ENCODE results near the gene FLT1. TPM values are rescaled to one million over a fixed set of nuclear protein-coding genes. Genes with fewer than 3 reads are reported as not detected.

The FLT1 gene
- total RNA-seq, 1 experiment from 2014 or later: 0.25 TPM

GRCh38 chr13:28477709-28477973 is 17.3 kb downstream of the FLT1 start:
- ChIA-PET RAD21 (ENCODE audit: low non-redundant PET in 1 of 2, low total read pairs in 2 of 2, uncharacterized antibody in 2 of 2, unreplicated experiment in 2 of 2) (no interaction called here), POLR2A (no interaction called here), CTCF (no interaction called here)
- no peak for DNase-seq (ENCODE audit: low read depth, low spot score)
- no peak overlapping the region for H3K27ac ChIP-seq (ENCODE audit: low read depth, low read length)
- no peaks in the 10 kb centered on the region for H3K9me3 ChIP-seq (ENCODE audit: control insufficient read depth in 1 of 2, insufficient read depth in 1 of 2, low read depth in 1 of 2, low read length in 2 of 2)
- H4K20me1 ChIP-seq (ENCODE audit: insufficient read depth): no peaks in the 10 kb centered on the region
- H2AFZ ChIP-seq (ENCODE audit: low read depth, low read length, poor library complexity, severe bottlenecking): no peak overlapping the region
- no peaks in the 10 kb centered on the region for H3K79me2 ChIP-seq (ENCODE audit: insufficient read depth, low read length)
- no peaks in the 10 kb centered on the region for H3K36me3 ChIP-seq (ENCODE audit: control insufficient read depth in 1 of 2, insufficient read depth in 2 of 2, low read length in 2 of 2)
- ATAC-seq: no peak
- no TSS peak for BruUV-seq (replicated peaks)
- no peaks in the 10 kb centered on the region for H3K27me3 ChIP-seq (ENCODE audit: insufficient read depth, low read length)
- H3K4me2 ChIP-seq (ENCODE audit: low read length): no peak overlapping the region
- intact Hi-C loops (cut with micrococcal nuclease): no loop called here
- no peak for TF ChIP-seq YY1 (IDR thresholded peaks at IDR 0.05; ENCODE audit: extremely low read depth, insufficient replicate concordance, low read depth, low read length)
- no peak for TF ChIP-seq CBX3 (IDR thresholded peaks at IDR 0.05; ENCODE audit: low read depth)
- no peak for TF ChIP-seq JUND (IDR thresholded peaks at IDR 0.05)
- TF ChIP-seq SP1 (IDR thresholded peaks at IDR 0.05; ENCODE audit: low read depth): no peak
- no peak for TF ChIP-seq ZBTB33 (IDR thresholded peaks at IDR 0.05; ENCODE audit: extremely low read depth, insufficient replicate concordance, low read length)
- TF ChIP-seq SRF (IDR thresholded peaks at IDR 0.05; ENCODE audit: low read depth): no peak
- no peak for TF ChIP-seq RAD21 (IDR thresholded peaks at IDR 0.05; ENCODE audit: low read depth)
- TF ChIP-seq REST (IDR thresholded peaks at IDR 0.05; ENCODE audit: low read depth): no peak
- TF ChIP-seq FOSL1 (IDR thresholded peaks at IDR 0.05; ENCODE audit: low read depth): no peak
- TF ChIP-seq SIN3A (IDR thresholded peaks at IDR 0.05; ENCODE audit: low read depth): no peak
- no peak for TF ChIP-seq ELF1 (IDR thresholded peaks at IDR 0.05; ENCODE audit: borderline replicate concordance, low read depth)
- no peak for TF ChIP-seq TCF7L2 (IDR thresholded peaks at IDR 0.05; ENCODE audit: borderline replicate concordance, extremely low read depth, insufficient read depth, insufficient read length)
- TF ChIP-seq EGR1 (IDR thresholded peaks at IDR 0.05; ENCODE audit: low read depth): no peak
- no peak for TF ChIP-seq POLR2A (IDR thresholded peaks at IDR 0.05; ENCODE audit: borderline replicate concordance, extremely low read depth, insufficient read depth, insufficient read length)
- H3K4me3 ChIP-seq (replicated peaks in 1 of 2; ENCODE audit: low read depth in 1 of 2, low read length in 2 of 2): no peak overlapping the region
- H3K4me1 ChIP-seq (ENCODE audit: control insufficient read depth in 1 of 2, insufficient read depth in 2 of 2, low read length in 2 of 2): peaks cover 2 to 11% of the 10 kb centered on the region in 2 experiments; a peak in 3 of 4 replicates
- no peaks in the 10 kb centered on the region for H3K9me2 ChIP-seq (ENCODE audit: insufficient read depth)
- no peak overlapping the region for H3K9ac ChIP-seq (ENCODE audit: low read length)
